ENCODE data around the gene KRT33B.
"Not testable (repeated sequence)": the region's sequence is repeated elsewhere in the genome, so short reads cannot be mapped to it uniquely, and the experiment has no call there.

Gene KRT33B

GRCh38 chr17:41347869-41348760, 21.5 kb downstream of the KRT33B start:
- H3K4me1 ChIP-seq (ENCODE audit: control insufficient read depth in 1 of 2, insufficient read depth in 2 of 2, low read length in 2 of 2): no peaks in the 10 kb centered on the region
- H3K4me3 ChIP-seq (ENCODE audit: low read depth in 1 of 2, low read length in 2 of 2): no peak overlapping the region
- H3K27ac ChIP-seq (ENCODE audit: low read depth, low read length): no peak overlapping the region
- no peaks in the 10 kb centered on the region for H3K36me3 ChIP-seq (ENCODE audit: control insufficient read depth in 1 of 2, insufficient read depth in 2 of 2, low read length in 2 of 2)
- H3K9ac ChIP-seq (ENCODE audit: low read depth in 1 of 2, low read length in 2 of 2): no peak overlapping the region
- peaks cover 0 to 3% of the 10 kb centered on the region in 2 donors for H3K27me3 ChIP-seq (ENCODE audit: control insufficient read depth in 1 of 2, insufficient read depth in 2 of 2, low read length in 2 of 2)
- no peaks in the 10 kb centered on the region for H3K9me3 ChIP-seq (ENCODE audit: control insufficient read depth in 1 of 2, low read length in 2 of 2)

DNA sequence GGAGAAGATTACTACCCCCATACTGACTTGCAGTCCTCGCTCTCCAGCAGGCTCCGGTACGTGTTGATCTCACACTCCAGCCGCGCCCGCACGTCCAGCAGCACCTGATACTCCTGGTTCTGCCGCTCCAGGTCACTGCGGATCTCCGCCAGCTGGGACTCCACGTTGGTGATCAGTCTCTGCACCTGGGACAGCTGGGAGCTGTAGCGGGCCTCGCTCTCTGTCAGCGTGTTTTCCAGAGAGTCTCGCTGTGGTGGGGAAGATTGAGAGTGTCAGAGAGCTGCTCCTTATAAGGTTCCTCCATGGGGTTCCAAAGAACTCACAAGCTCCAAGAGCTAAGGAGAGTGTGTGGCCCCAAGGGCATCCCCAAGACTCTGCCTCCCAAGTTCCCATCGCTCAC, 23.2 kb downstream of the KRT33B start:
- H3K9me3 ChIP-seq (ENCODE audit: control insufficient read depth in 1 of 2, low read length in 2 of 2); H3K9ac ChIP-seq (ENCODE audit: low read depth in 1 of 2, low read length in 2 of 2); H3K4me1 ChIP-seq (ENCODE audit: control insufficient read depth in 1 of 2, insufficient read depth in 2 of 2, low read length in 2 of 2); H3K4me3 ChIP-seq (ENCODE audit: low read depth in 1 of 2, low read length in 2 of 2); H3K36me3 ChIP-seq (ENCODE audit: control insufficient read depth in 1 of 2, insufficient read depth in 2 of 2, low read length in 2 of 2); H3K27ac ChIP-seq (ENCODE audit: low read depth, low read length); H3K27me3 ChIP-seq (ENCODE audit: control insufficient read depth in 1 of 2, insufficient read depth in 2 of 2, low read length in 2 of 2): not testable (repeated sequence)

DNA sequence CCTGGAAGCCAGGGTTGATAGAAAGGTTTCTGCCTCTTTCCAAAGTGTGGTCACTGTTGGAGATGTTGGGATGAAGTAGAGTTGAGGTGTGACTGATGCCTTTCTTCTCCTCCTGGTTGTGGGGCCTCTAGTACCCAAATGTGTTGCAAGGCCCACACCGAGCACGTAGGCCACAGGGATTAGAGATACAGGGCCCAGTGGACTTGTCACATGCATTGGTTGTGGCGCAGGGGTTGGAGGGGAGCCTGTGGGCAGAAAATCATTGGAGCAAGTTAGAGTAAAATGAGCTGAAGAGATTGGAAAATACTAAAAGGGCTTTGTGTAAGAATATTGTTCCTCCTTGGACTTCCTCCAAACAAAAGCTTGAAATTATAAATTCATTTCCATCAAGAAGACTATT, 23.6 kb downstream of the KRT33B start:
- Histone ChIP-seq H3K9ac (ENCODE audit: low read depth in 1 of 2, low read length in 2 of 2) (no peak overlapping the region), H3K27ac (ENCODE audit: low read depth, low read length) (no peak overlapping the region), H3K27me3 (ENCODE audit: control insufficient read depth in 1 of 2, insufficient read depth in 2 of 2, low read length in 2 of 2) (no peaks in the 10 kb centered on the region), H3K4me1 (ENCODE audit: control insufficient read depth in 1 of 2, insufficient read depth in 2 of 2, low read length in 2 of 2) (no peaks in the 10 kb centered on the region), H3K4me3 (ENCODE audit: low read depth in 1 of 2, low read length in 2 of 2) (no peak overlapping the region), H3K36me3 (ENCODE audit: control insufficient read depth in 1 of 2, insufficient read depth in 2 of 2, low read length in 2 of 2) (no peaks in the 10 kb centered on the region), H3K9me3 (ENCODE audit: control insufficient read depth in 1 of 2, low read length in 2 of 2) (no peaks in the 10 kb centered on the region)

DNA sequence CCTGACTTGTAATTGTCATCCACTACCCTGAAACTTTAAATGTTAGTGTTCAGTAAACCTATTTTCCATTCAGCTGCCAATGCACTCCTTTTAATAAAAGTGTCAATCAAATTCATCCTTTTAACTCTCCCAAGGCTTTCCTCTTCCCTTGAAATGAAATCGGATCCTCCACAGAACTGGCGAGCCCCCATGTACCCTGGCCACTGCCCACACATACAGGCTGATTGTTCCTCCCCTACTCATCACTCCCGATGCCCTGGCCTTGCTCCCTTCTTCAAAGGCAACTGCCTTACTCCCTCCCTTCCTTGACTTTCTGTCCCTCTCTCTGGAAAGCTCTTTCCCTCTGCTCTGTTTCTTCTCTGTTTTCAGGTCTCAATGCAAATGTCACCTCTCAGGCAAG, 26.6 kb downstream of the KRT33B start:
- Histone ChIP-seq H3K27ac (ENCODE audit: low read depth, low read length) (no peak overlapping the region), H3K9me3 (ENCODE audit: control insufficient read depth in 1 of 2, low read length in 2 of 2) (no peaks in the 10 kb centered on the region), H3K4me1 (ENCODE audit: control insufficient read depth in 1 of 2, insufficient read depth in 2 of 2, low read length in 2 of 2) (peaks cover 7 to 14% of the 10 kb centered on the region in 2 donors), H3K27me3 (ENCODE audit: control insufficient read depth in 1 of 2, insufficient read depth in 2 of 2, low read length in 2 of 2) (no peaks in the 10 kb centered on the region), H3K9ac (ENCODE audit: low read depth in 1 of 2, low read length in 2 of 2) (no peak overlapping the region), H3K4me3 (ENCODE audit: low read depth in 1 of 2, low read length in 2 of 2) (no peak overlapping the region), H3K36me3 (ENCODE audit: control insufficient read depth in 1 of 2, insufficient read depth in 2 of 2, low read length in 2 of 2) (no peaks in the 10 kb centered on the region)

GRCh38 chr17:41340934-41341861, 28.4 kb downstream of the KRT33B start:
- Histone ChIP-seq H3K4me1 (ENCODE audit: control insufficient read depth in 1 of 2, insufficient read depth in 2 of 2, low read length in 2 of 2) (peaks cover 7 to 14% of the 10 kb centered on the region in 2 donors), H3K27me3 (ENCODE audit: control insufficient read depth in 1 of 2, insufficient read depth in 2 of 2, low read length in 2 of 2) (peaks cover 0 to 4% of the 10 kb centered on the region in 2 donors), H3K27ac (ENCODE audit: low read depth, low read length) (no peak overlapping the region), H3K4me3 (ENCODE audit: low read depth in 1 of 2, low read length in 2 of 2) (no peak overlapping the region), H3K36me3 (ENCODE audit: control insufficient read depth in 1 of 2, insufficient read depth in 2 of 2, low read length in 2 of 2) (no peaks in the 10 kb centered on the region), H3K9me3 (ENCODE audit: control insufficient read depth in 1 of 2, low read length in 2 of 2) (no peaks in the 10 kb centered on the region), H3K9ac (ENCODE audit: low read depth in 1 of 2, low read length in 2 of 2) (no peak overlapping the region)

DNA sequence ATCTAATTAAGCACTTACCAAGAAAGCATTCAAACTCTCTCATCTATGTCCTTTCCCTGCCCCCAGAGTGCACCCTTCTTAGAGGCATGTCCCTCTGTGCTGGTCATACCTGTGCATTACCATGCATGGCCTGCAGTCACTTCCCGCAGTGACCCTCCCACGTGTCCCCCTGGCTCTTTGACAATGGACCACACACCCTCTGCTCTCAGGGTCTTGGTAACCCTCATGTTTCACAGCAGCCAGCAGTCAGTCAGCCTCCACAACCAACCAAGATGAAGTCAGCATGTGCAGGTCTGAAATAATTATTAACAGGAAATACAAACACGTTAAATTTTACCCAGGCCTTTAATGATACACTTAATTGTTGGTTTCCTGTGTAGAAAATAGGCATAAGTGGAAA, 29.1 kb downstream of the KRT33B start:
- Histone ChIP-seq H3K4me1 (ENCODE audit: control insufficient read depth in 1 of 2, insufficient read depth in 2 of 2, low read length in 2 of 2) (peaks cover 7 to 14% of the 10 kb centered on the region in 2 donors), H3K27ac (ENCODE audit: low read depth, low read length) (no peak overlapping the region), H3K4me3 (ENCODE audit: low read depth in 1 of 2, low read length in 2 of 2) (no peak overlapping the region), H3K36me3 (ENCODE audit: control insufficient read depth in 1 of 2, insufficient read depth in 2 of 2, low read length in 2 of 2) (no peaks in the 10 kb centered on the region), H3K9me3 (ENCODE audit: control insufficient read depth in 1 of 2, low read length in 2 of 2) (no peaks in the 10 kb centered on the region), H3K9ac (ENCODE audit: low read depth in 1 of 2, low read length in 2 of 2) (no peak overlapping the region), H3K27me3 (ENCODE audit: control insufficient read depth in 1 of 2, insufficient read depth in 2 of 2, low read length in 2 of 2) (peaks cover 0 to 7% of the 10 kb centered on the region in 2 donors)

DNA sequence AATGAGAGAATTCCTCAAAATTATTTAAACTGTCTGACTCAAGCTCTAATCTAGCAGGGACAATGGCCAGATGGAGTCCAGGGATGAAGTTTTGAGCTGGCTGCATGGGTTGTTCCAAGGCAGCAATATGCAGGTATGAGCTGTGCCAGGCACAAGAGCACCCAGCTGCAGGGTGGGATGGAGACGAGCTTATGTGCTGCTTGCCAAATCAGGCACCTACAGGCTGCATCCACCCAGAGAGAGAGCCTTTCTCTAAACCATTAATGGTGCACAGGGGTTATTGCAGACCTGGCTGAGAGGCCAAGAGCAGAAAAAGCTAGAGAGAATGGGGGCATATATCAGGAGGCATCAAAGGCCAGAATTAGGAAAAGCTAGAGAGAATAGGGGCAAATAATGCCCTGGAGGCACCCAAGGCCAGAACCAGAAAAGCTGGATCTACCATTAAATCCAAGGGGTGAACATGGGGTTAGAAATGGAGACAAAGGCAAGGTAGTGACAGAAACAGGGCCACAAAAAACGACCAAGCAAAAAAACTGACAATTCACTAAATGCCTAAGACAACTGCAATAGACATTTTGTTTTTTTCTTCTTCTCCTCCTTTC, 29.9 kb downstream of the KRT33B start:
- H3K9me3 ChIP-seq (ENCODE audit: control insufficient read depth in 1 of 2, low read length in 2 of 2): no peaks in the 10 kb centered on the region
- no peak overlapping the region for H3K4me3 ChIP-seq (ENCODE audit: low read depth in 1 of 2, low read length in 2 of 2)
- H3K36me3 ChIP-seq (ENCODE audit: control insufficient read depth in 1 of 2, insufficient read depth in 2 of 2, low read length in 2 of 2): no peaks in the 10 kb centered on the region
- H3K9ac ChIP-seq (ENCODE audit: low read depth in 1 of 2, low read length in 2 of 2): no peak overlapping the region
- H3K27me3 ChIP-seq (ENCODE audit: control insufficient read depth in 1 of 2, insufficient read depth in 2 of 2, low read length in 2 of 2): peaks cover 0 to 7% of the 10 kb centered on the region in 2 donors
- peaks cover 7 to 14% of the 10 kb centered on the region in 2 donors for H3K4me1 ChIP-seq (ENCODE audit: control insufficient read depth in 1 of 2, insufficient read depth in 2 of 2, low read length in 2 of 2)
- H3K27ac ChIP-seq (ENCODE audit: low read depth, low read length): no peak overlapping the region

- Histone ChIP-seq H3K4me1 (ENCODE audit: control insufficient read depth in 1 of 2, insufficient read depth in 2 of 2, low read length in 2 of 2) (peaks cover 7 to 14% of the 10 kb centered on the region in 2 donors), H3K9me3 (ENCODE audit: control insufficient read depth in 1 of 2, low read length in 2 of 2) (no peaks in the 10 kb centered on the region), H3K4me3 (ENCODE audit: low read depth in 1 of 2, low read length in 2 of 2) (no peak overlapping the region), H3K36me3 (ENCODE audit: control insufficient read depth in 1 of 2, insufficient read depth in 2 of 2, low read length in 2 of 2) (no peaks in the 10 kb centered on the region), H3K27ac (ENCODE audit: low read depth, low read length) (no peak overlapping the region), H3K27me3 (ENCODE audit: control insufficient read depth in 1 of 2, insufficient read depth in 2 of 2, low read length in 2 of 2) (peaks cover 0 to 7% of the 10 kb centered on the region in 2 donors), H3K9ac (ENCODE audit: low read depth in 1 of 2, low read length in 2 of 2) (no peak overlapping the region)
These were observed 30.6 kb downstream of the KRT33B start for GRCh38 chr17:41338961-41339485.

DNA sequence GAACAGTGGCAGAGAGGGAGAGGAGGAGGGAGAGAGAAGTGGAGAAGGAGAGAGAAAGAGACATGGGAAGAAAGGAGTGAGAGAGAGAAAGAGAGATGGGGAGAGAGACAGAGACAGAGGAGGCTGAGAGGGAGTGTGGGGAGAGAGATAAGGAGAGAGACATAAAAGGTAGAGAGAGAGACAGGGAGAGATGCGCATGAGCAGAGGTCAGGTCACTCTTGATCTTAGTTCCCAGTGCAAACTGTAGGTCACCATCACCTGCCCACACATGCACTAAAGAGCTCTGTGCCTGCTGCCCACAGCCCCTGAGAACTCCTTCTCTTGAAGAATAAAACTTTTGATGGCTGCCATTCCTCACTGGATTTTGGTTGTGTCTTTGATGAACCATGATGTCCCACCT, 33.9 kb downstream of the KRT33B start:
- Histone ChIP-seq H3K36me3 (ENCODE audit: control insufficient read depth in 1 of 2, insufficient read depth in 2 of 2, low read length in 2 of 2) (no peaks in the 10 kb centered on the region), H3K4me3 (ENCODE audit: low read depth in 1 of 2, low read length in 2 of 2) (no peak overlapping the region), H3K9me3 (ENCODE audit: control insufficient read depth in 1 of 2, low read length in 2 of 2) (no peaks in the 10 kb centered on the region), H3K4me1 (ENCODE audit: control insufficient read depth in 1 of 2, insufficient read depth in 2 of 2, low read length in 2 of 2) (peaks cover 7 to 14% of the 10 kb centered on the region in 2 donors), H3K27ac (ENCODE audit: low read depth, low read length) (no peak overlapping the region), H3K9ac (ENCODE audit: low read depth in 1 of 2, low read length in 2 of 2) (no peak overlapping the region), H3K27me3 (ENCODE audit: control insufficient read depth in 1 of 2, insufficient read depth in 2 of 2, low read length in 2 of 2) (peaks cover 0 to 12% of the 10 kb centered on the region in 2 donors)
